GM20431 (cell line): ENCODE results near the gene MPG.
"Not testable (repeated sequence)": the region's sequence is repeated elsewhere in the genome, so short reads cannot be mapped to it uniquely, and the experiment has no call there.

Source experiments
- in situ Hi-C: fragments of 300-500 bp; cut with MseI, MboI; formaldehyde crosslinking; loops from one replicate; pipeline ENCODE4 v1.15.0; 2020; ENCODE audit warnings: low sequenced_read_pairs; ENCODE audit not compliant: unreplicated experiment

The MPG gene

DNA sequence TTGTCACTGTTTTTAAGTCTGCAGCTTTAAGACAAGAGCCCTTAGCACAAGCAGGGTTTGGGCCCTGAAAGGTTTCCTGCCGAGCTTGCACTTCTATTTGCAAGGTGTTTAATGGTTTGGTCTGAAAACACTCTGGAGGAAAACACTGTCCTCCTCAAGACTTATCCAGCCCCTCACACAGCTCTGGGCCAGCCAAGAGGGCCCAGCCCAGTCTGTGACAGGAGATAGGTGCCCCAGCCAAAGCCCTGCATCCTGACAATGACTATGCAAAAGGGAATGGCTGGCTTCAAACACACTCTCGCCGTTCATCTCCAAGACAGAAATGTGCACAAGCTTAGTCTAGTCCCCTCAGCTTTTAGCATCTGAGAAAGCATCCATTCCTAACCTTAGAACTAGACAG is 26.9 kb downstream of the MPG start:
- in situ Hi-C loops: no loop called here

DNA sequence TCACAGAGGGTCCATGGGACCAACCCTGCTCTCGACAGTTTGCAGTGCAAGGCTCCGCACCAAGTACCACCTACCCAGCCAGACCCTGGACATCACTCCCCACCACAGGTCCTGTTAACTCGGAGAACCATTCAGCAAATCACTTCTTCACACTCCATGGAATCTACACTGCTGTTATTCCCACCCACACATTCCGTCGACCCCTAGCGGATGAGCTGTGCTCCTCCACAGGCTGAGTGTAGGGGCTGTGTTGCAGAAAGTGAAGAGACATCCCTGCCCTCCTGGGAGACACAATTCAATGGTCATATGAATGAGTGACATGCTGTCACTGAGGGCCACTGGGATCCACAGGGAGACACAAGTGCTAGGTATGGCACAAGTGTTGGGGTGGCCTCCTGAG is 27.5 kb downstream of the MPG start:
- in situ Hi-C loops: no loop called here

DNA sequence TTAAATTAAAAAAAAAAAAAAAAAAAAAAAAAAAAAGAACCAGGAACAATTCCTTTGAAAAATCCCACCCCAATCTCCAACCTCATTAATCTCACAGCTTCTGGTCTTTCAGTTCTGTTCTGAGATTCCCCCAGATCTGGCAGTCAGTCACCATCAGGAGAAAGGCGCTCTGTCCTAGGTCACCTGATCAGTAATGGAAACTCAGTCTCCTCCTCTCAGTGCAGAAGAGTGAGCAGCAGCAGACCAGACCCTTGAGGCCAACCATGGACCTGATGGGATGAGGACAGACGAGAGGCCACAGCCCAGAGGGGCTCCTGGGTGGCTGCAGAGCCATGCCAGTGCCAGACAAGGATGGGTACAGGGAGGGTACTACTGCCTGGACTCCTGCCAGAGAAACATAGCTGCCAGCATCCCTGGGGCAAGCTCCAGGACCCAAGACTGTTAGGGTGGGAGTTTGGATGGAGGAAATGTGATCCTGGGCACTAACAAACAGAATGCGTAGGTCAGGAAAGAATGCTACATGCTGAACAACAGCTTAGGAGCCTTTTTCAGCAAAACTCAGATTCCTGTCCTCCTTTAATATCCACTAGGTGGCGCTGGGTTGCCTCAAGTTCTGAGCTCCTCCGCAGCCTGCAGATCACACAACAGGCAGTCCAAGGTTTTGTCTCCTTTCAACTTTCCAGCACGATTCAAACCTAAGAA is 28.7 kb downstream of the MPG start:
- in situ Hi-C loops: no loop called here

DNA sequence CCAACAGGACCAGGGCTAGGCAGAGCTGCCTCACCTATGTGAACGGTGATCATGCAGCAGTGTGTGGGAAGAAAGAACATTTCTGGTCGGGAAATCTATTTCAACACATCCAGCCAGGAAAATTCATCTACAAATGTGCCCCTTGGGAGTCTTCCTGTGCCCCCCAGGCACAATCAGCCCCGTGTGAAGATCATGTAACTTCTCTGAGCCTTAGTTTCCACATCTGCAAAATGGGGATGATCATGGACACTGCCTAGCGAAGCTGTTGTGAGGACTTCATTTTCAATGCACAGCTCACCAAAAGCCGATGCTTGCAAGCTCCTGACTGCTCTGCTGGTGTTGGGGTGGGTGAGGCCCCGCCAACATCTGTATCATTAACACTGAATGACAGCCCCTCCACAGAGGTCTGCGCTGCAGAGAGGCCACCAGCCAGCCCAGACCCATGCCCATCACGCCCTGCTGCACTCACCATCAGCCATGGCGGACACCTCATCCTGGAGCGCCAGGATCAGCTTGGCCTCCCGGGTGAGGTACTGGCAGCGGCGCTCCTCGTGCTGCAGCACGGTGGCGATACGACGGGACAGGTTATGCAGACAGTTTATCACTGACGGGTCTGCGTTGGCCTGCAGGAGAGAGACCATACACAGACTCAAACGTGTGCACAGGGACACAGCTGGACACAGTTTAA is 34.3 kb downstream of the MPG start:
- in situ Hi-C loops: no loop called here

DNA sequence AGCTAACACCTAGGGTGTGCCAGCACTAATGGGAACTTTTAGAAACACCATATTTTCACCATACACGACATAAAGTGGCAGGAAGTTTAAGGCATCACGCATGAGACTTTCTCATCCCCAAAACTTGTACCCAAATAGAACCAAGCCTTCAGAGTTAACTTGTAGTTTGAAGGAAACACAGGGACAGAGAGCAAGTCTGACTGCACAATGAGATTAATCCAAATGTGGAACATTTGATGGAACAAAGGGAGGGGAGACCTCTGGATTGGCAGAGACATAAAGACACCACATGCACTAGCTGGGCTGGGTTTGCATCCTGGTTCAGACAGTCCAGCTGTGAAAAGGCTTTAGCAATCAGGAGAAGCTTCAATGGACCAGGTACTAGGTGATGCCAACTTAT is 36.3 kb downstream of the MPG start:
- in situ Hi-C loops: no loop called here

DNA sequence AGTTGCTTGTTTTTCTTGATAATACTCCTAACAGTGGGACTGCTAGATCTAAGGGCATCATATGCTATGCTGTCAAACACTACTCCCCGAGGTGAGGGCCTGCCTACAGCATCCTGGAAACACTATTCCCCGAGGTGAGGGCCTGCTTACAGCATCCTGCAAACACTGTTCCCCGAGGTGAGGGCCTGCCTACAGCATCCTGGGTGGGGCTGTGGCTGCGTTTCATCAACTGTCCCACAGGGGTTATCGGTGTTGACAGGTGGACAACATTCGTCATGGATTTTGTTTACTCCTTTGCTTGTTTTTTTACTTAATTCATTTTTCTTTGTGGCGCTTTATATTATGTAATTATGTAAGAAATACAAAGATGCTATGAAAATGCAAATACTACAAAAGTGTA is 38.0 kb downstream of the MPG start:
- in situ Hi-C loops: loop anchor here (5.0 kb wide), 1 partner anchor 66 kb away; the partner anchor contains the start of gene HBQ1

DNA sequence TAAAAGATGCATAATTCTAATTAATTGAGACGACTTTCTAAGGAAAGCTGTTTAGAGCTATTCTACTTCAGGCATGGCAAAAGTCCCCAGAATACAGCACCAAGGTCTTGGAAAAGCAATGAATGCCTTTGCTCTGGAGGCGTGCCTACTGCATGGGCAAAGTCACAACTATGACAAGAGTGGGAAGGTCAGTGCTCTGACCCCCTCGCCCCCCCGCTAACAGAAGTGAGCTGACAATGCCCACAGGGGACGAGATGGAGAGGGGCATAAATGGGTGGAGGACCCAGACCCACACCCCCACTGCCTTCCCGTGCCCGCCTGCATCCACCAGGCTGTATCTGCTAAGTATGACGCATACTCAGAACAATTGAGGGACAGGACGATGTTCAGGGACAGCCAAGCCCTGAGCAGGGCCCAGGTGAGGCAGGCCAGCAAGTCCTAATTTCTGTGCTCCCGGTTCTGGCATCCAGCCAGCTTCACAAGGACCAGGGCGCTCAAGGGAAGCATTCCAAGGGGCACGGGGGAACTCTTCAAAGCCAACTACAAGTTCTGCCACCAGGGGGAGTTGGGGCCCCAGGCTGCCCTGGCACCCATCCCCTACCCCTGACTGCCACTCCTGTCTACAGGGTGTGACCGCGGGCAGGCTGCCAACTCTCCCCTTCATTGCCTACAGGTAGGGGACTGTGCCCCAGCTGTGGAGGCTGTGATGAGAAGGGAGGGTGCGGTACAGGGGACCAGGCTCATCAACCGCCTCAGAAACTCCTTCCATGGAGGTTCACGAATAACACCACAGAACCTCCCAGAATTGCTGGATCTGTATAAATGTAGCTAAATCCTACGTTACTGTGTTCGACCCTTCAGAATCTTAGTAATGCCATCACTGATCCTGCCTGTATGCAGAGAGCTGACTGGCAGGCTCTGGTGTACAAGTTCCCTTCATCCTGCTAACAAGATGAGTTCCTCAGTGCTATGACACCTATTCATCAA is 39.6 kb downstream of the MPG start:
- in situ Hi-C loops: loop anchor here (5.0 kb wide), 1 partner anchor 65 kb away; the partner anchor contains the start of gene HBQ1

DNA sequence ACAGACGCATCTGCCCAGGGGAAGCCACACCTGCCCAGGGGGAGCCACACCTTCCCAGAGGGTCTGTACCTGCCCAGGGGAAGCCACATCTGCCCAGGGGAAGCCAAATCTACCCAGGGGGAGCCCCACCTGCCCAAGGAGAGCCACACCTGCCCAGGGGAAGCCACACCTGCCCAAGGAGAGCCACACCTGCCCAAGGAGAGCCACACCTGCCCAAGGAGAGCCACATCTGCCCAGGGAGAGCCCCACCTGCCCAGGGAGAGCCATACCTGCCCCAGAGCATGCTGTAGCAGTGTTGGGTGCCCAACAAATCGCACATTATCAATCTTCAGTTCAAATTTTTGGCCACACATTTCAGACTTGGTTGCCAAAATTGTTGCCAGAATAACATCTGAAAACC is 40.8 kb downstream of the MPG start:
- in situ Hi-C loops: loop anchor here (5.0 kb wide), 1 partner anchor 63 kb away; the partner anchor contains the start of gene HBQ1

DNA sequence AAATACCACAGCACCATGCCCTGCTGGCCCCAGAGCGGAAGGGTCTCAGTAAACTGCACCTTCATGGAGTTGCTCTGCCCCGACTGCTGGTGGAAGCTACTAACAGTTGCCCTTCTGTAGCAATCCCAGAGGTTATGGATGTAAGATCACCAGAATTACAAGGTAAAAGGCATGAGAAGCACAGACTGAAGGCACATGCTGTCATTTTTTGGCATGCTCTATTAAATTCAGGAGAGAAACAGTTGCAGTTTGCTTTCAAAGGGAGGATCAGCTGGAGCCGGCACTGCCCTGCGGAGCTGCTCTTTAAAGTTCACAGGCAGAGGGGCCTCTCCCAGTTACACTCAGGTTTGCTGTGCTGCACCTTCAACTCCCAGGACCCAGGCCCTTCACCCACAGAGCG is 41.3 kb downstream of the MPG start:
- in situ Hi-C loops: loop anchor here (5.0 kb wide), 1 partner anchor 63 kb away; the partner anchor contains the start of gene HBQ1

DNA sequence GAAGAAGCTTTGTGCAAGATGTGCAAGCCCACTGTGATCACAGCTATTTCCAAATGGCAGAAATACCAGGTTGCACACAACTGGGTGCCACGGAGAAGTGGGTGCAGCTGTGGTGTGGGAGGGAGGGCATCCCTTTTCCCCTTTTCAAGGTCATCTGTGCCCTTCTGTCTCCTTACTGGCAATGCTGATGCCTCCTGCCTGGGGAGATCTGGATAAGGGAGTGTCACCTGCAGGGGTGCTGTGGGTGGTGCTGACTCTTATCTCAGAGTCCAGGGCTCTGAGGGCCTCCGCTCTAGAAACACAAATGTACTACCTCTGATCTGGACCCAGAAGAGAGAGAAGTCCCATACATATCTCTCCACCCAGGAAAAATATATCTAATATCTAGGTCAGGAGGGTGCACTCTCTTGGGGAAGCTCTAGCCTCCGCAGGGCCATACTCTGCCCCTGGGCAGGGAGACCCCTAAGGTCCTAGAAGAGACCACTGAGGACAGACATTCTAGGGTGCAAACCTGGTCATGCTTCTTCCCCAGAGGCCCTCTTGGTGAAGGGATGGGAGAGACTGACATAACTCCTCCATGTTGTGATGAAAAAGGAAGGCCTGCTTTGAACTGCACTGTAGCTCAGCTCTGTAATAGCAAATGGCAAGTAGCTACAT is 41.9 kb downstream of the MPG start:
- in situ Hi-C loops: loop anchor here (5.0 kb wide), 1 partner anchor 62 kb away; the partner anchor contains the start of gene HBQ1

DNA sequence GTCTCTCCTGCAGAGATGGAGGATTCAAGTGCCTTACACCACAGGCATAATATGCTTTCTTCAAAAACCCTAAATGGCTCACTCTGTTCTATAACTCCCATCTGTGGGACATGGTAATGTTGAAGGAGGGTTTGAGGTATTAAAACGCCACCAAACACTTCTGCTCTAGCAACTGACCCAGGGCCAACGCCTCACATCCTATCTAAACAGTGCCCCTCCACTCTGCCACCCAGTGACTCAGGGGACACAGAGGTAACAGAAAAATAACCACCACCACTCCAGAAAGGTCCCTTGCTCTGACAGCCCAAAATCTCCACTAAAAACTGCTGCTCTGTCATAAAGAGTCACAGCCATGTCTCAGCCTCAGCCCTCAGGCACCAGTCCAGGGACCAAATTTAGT is 42.7 kb downstream of the MPG start:
- in situ Hi-C loops: no loop called here

DNA sequence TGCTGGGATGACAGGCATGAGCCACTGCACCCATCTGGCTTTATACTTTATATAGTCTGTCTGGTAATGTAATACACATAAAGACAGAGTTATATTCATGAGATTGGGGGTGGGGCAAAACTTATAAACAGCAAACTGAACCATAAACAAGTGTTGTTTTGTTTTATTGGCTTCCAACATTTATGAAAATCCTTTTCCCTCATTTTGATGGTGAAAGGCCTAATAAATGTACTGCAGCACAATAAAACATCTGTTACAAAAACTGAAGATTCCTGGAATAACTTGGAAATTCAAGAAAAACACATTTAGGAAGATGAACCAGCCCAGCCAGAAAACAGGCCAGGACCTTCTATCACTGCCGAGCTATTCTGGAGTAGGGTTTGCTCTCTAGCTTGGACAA is 44.3 kb downstream of the MPG start:
- in situ Hi-C loops: no loop called here

DNA sequence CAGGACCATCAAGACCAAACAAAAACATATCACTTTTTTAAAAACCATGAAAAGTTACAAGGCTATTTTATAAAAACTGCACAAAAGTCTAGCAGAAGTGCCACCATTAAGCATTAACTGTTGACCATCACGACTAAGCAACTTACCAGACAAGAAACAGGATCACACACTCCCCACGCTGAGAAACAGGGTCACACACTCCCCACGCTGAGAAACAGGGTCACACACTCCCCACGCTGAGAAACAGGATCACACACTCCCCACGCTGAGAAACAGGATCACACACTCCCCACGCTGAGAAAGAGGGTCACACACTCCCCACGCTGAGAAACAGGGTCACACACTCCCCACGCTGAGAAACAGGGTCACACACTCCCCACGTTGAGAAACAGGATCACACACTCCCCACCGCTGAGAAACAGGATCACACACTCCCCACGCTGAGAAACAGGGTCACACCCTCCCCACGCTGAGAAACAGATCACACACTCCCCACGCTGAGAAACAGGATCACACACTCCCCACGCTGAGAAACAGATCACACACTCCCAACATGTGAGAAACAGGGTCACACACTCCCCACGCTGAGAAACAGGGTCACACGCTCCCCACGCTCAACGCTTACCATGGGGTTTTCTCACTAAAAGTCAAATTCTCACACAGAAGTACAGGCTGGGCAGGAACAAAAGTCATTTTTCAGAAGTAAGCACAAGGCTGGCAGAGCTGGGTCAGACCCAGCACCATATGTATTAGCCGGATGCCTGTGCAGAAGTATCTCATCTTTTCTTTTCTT is 45.7 kb downstream of the MPG start:
- in situ Hi-C loops: not testable (repeated sequence)

DNA sequence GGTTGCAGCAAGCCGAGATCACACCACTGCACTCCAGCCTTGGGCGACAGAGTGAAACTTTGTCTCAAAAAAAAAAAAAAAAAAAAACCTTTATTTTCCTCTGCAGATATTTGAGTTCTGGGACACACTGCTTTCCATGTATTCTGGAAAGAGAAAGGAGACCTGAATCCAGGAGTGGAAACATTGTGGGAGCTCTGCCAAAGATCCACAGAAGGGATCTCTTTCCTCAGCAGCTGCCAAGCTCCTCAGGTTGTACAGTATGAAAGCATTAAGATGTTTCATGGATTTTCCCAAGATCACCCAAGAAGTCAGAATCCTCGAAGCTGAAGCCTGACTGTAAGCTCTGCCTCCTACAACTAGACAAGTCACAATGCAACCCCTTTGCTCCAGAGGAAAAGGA is 47.0 kb downstream of the MPG start:
- in situ Hi-C loops: no loop called here

DNA sequence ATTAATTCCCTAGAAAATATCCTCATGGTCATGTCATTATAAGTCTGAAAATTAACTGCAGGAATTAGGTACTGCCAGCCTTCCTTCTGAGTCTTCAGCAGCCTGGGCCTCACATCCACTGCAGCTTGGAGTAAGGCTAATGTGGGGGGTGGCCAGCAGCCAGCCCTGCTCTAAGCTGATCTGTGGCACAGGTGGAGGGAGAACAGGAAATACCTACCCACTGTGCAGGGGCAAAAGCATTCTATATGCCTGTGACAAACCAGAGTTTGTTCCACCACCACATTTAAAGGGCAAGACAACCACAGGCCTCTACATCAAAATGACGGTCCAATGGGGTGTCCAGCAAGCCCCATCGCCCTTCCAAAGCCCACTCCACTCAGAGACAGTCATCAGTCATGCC is 51.0 kb downstream of the MPG start:
- in situ Hi-C loops: no loop called here

DNA sequence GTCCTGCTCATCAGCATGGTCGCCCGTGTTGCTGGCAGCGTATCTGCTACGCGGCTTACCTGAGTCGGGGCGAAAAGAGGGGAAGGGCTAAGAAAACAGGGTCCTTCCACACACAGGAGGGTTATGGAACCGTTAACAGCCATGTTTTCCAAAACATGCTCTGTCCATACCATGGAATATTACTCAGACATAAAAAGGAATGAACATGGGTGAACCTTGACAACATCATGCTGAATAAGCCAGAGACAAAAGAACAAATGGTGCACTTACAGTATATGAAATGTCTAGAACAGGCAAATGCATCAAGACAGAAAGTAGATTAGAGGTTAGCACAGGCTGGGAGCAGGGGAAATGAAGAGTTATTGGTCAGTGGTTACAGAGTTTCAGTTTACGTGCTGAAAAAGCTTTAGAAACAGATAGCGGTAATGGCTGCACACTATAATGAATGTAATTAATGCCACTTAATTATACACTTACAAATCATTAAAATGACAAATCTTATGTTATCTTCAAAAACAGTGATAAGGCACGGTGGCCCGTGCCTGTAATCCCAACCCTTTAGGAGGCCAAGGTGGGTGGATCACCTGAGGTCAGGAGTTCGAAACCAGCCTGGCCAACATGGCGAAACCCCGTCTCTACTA is 52.6 kb downstream of the MPG start:
- in situ Hi-C loops: no loop called here

DNA sequence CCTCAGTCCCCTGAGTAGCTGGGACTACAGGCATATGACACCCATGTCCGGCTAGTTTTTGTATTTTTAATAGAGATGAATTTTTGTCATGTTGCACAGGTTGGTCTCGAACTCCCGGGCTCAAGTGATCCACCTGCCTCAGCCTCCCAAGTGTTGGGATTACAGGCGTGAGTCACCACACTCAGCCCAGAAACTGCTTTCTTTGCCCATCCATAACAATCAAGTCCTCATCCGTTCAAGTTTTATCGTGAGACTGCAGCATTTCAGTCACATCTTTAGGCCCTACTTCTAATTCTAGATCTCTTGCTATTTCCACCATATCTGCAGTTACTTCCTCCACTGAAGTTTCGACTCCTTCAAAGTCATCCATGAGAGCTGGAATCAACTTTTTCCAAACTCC is 54.1 kb downstream of the MPG start:
- in situ Hi-C loops: no loop called here

DNA sequence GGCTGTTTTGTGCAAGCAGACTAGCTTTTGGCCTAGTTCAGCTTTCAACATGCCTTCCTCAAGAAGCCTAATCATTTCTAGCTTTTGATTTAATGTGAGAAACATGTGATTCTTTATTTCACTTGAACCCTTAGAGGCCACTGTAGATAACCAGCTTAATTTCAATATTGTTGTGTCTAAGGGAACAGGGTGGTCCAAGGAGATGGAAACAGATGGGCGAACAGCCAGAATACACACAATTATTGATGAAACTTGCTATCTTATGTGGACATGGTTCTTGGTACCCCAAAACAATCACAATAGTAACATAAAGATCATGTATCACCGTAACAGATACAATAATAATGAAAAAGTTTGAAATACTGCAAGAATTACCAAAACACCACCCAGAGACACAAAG is 55.7 kb downstream of the MPG start:
- in situ Hi-C loops: no loop called here
